Measurements from ENCODE around the gene BRD9. TPM values are rescaled to one million over a fixed set of nuclear protein-coding genes. Genes with fewer than 3 reads are reported as not detected.

Gene BRD9
- total RNA-seq, 1 donor from 2014 or later: 33.8 TPM

DNA sequence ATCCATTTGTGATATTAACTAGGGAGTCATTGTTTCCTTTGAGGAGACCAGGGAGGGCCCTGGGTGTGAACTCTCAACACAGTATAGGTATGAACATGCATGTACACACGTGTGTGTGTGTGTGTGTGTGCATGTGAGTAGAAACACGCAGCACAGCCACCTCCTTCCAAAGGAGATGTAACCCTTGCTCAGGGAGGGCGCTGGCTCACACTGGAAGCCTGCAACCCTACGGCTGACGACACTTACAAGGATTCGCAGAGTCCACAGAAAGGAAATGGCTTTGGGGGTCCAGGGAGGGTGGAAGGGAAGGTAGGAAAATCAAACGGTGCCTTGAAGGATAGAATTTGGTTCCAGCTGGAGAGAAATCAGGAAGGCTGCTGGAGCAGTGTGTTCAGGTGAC is 22.0 kb upstream of the BRD9 start:
- no peaks in the 10 kb centered on the region for H3K27me3 ChIP-seq
- no peak for TF ChIP-seq CTCF (IDR thresholded peaks at IDR 0.05)
- no peak for ATAC-seq

GRCh38 chr5:914174-914573 is 21.6 kb upstream of the BRD9 start:
- intact Hi-C loops (cut with DNase I): no loop called here
- H3K4me1 ChIP-seq: no peaks in the 10 kb centered on the region
- no peaks in the 10 kb centered on the region for H3K9me3 ChIP-seq
- H3K4me3 ChIP-seq: no peak overlapping the region
- H3K36me3 ChIP-seq: no peaks in the 10 kb centered on the region
- ATAC-seq (no peak), DNase-seq (no peak)
- no peak for TF ChIP-seq CTCF (IDR thresholded peaks at IDR 0.05)
- no peak overlapping the region for H3K27ac ChIP-seq
- no peaks in the 10 kb centered on the region for H3K27me3 ChIP-seq

More for the DNA sequence above, 22.0 kb upstream of the BRD9 start:
- Histone ChIP-seq H3K36me3 (no peaks in the 10 kb centered on the region), H3K27ac (no peak overlapping the region), H3K9me3 (no peaks in the 10 kb centered on the region), H3K4me1 (no peaks in the 10 kb centered on the region), H3K4me3 (no peak overlapping the region)
- intact Hi-C loops (cut with DNase I): no loop called here
- no peak for DNase-seq

DNA sequence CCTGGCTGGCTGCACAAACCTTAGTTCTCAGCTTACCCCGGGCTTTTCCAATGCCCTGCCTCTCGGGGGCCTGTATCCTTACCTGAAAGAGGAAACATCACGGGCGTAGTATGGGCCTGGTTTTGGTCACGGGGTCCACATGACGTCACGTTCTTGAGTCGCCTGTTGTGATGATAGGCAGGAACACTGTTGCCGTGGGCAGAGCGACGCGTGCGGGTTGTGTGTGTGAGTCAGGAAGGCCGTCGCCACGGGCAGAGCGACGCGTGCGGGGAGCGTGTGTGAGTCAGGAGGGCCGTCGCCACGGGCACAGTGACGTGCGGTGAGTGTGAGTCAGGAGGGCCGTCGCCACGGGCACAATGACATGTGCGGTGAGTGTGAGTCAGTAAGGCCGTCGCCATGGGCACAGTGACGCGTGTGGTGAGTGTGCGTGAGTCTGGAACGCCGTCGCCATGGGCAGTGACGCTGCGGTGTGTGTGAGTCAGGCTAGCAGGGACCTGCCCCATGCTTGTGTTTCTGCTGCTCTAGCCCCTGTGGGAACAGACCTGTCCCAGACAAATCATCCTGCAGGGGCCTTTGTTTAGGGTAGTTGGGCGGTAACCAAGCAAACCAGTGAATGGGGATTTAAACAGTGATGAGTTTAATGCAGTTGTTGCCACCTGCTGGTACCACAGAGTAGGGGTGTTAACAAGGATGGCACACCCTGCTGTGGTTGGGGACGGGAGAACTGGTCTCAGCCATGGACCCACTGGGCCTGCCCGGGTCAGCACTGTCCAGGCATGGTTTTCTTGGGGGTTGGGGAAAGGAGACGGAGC is 19.9 kb upstream of the BRD9 start:
- H3K27me3 ChIP-seq: no peaks in the 10 kb centered on the region
- H3K36me3 ChIP-seq: no peaks in the 10 kb centered on the region
- H3K9me3 ChIP-seq: no peaks in the 10 kb centered on the region
- no peak for DNase-seq
- no peak for TF ChIP-seq CTCF (IDR thresholded peaks at IDR 0.05)
- no peaks in the 10 kb centered on the region for H3K4me1 ChIP-seq
- H3K4me3 ChIP-seq: no peak overlapping the region
- ATAC-seq: peak; percentile 15
- intact Hi-C loops (cut with DNase I): no loop called here
- no peak overlapping the region for H3K27ac ChIP-seq

DNA sequence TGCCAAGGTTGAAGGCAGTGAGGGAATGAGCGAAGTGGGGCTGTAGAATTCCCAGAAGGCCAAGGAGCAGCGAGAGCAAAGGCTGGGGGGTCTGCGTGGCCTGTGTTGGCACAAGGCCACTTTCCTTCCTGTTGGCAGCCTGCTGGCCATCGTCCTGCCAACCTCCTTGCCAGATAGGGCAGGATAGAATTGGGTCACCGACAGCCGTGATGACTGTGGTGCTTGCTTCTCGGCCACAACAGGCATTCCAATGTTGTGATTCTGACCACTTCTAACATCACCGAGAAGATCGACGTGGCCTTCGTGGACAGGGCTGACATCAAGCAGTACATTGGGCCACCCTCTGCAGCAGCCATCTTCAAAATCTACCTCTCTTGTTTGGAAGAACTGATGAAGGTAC is 19.0 kb upstream of the BRD9 start:
- DNase-seq (no peak), ATAC-seq (no peak)
- H3K27ac ChIP-seq: no peak overlapping the region
- H3K36me3 ChIP-seq: no peaks in the 10 kb centered on the region
- H3K9me3 ChIP-seq: no peaks in the 10 kb centered on the region
- intact Hi-C loops (cut with DNase I): no loop called here
- H3K4me3 ChIP-seq: no peak overlapping the region
- H3K27me3 ChIP-seq: no peaks in the 10 kb centered on the region
- no peak for TF ChIP-seq CTCF (IDR thresholded peaks at IDR 0.05)
- H3K4me1 ChIP-seq: no peaks in the 10 kb centered on the region

DNA sequence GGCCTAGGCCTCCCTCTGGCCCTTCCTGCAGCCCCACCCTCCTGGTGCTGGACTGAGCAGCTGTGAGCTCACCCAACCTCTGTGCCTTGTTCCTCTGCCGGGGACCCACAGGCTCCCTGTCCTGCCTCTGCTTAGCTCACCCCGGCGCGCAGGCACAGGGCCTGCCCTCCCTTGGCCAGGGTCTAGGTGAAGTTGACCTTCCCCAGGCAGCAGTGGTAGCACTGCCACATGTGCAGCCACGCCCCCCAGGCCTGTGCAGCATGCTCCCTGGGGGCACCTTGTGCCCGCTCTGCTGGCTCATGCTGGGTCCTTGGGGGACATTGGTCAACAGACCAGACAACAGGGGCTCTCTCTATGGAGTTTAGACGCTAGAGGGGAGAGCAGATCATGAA is 18.2 kb upstream of the BRD9 start:
- no peak for ATAC-seq
- Histone ChIP-seq H3K27me3 (no peaks in the 10 kb centered on the region), H3K36me3 (no peaks in the 10 kb centered on the region), H3K27ac (no peak overlapping the region), H3K9me3 (no peaks in the 10 kb centered on the region), H3K4me1 (no peaks in the 10 kb centered on the region), H3K4me3 (no peak overlapping the region)
- TF ChIP-seq CTCF (IDR thresholded peaks at IDR 0.05): no peak
- no peak for DNase-seq
- intact Hi-C loops (cut with DNase I): no loop called here

Data from upper lobe of right lung (tissue), 1 donor.